WTC11 (cell line): Measurements from ENCODE around the gene ZEB1. TPM values are rescaled to one million over a fixed set of nuclear protein-coding genes. Genes with fewer than 3 reads are reported as not detected.

Source experiments
- ATAC-seq: fragments of 200-7000 bp; cut with Tn5 transposase; 2 replicates; pipeline ENCODE4 v1.10.0; 2021; ENCODE audit warnings: mild to moderate bottlenecking, moderate library complexity
- CTCF ChIA-PET: fragments of 300-600 bp; sonication (Branson Sonifier 250); formaldehyde crosslinking; loops from one replicate; lab custom pipeline; 2021; ENCODE audit warnings: antibody characterized with exemption; lab: Charles Lee
- POLR2A ChIA-PET: fragments of 350-600 bp; sonication (Branson Sonifier 250); formaldehyde crosslinking; loops from one replicate; lab custom pipeline; 2021; ENCODE audit warnings: antibody characterized with exemption; lab: Charles Lee
- DNase-seq: peaks from one replicate; pipeline ENCODE4 v3.0.0; 2021; ENCODE audit warnings: low spot score
- H3K27ac Mint-ChIP-seq: 2 replicates; pipeline ENCODE4 v1.8.0; 2021; ENCODE audit warnings: mixed read lengths
- H3K27me3 Mint-ChIP-seq: 2 replicates; pipeline ENCODE4 v1.8.0; 2021; ENCODE audit warnings: low read depth, mild to moderate bottlenecking, moderate library complexity, mixed read lengths
- H3K36me3 Mint-ChIP-seq: 2 replicates; pipeline ENCODE4 v1.8.0; 2021; ENCODE audit warnings: mixed read lengths
- H3K4me1 Mint-ChIP-seq: 2 replicates; pipeline ENCODE4 v1.8.0; 2022; ENCODE audit warnings: mixed read lengths
- H3K4me3 Mint-ChIP-seq: 2 replicates; pipeline ENCODE4 v1.8.0; 2021; ENCODE audit warnings: mild to moderate bottlenecking, moderate library complexity, mixed read lengths
- H3K9me3 Mint-ChIP-seq: 2 replicates; pipeline ENCODE4 v1.8.0; 2021; ENCODE audit warnings: mixed read lengths
- ARID4B ChIP-seq: sonication (generic); formaldehyde crosslinking; IDR thresholded peaks from 2 replicates; pipeline ENCODE4 v1.8.0; 2023; ENCODE audit warnings: missing genetic modification reagents, mild to moderate bottlenecking, borderline replicate concordance
- ATF1 ChIP-seq: sonication (generic); formaldehyde crosslinking; IDR thresholded peaks from 2 replicates; pipeline ENCODE4 v1.8.1; 2023; ENCODE audit warnings: mild to moderate bottlenecking, moderate library complexity, missing genetic modification reagents
- ATF3 ChIP-seq: sonication (generic); formaldehyde crosslinking; conservative IDR thresholded peaks from 2 replicates; pipeline ENCODE4 v1.8.1; 2022; ENCODE audit warnings: mild to moderate bottlenecking, missing genetic modification reagents
- CREM ChIP-seq: sonication (generic); formaldehyde crosslinking; IDR thresholded peaks from 2 replicates; pipeline ENCODE4 v1.8.1; 2022; ENCODE audit warnings: mild to moderate bottlenecking, missing genetic modification reagents, moderate library complexity
- CTCF ChIP-seq: fragments of 200-600 bp; IDR thresholded peaks from 2 replicates; pipeline ENCODE4 v1.8.0; 2022; ENCODE audit warnings: antibody characterized with exemption
- E2F5 ChIP-seq: sonication (generic); formaldehyde crosslinking; IDR thresholded peaks from 2 replicates; pipeline ENCODE4 v1.8.1; 2022; ENCODE audit warnings: mild to moderate bottlenecking, moderate library complexity, missing genetic modification reagents
- FOXJ3 ChIP-seq: sonication (generic); formaldehyde crosslinking; IDR thresholded peaks from 2 replicates; pipeline ENCODE4 v1.9.0; 2021; ENCODE audit warnings: missing genetic modification reagents, mild to moderate bottlenecking, borderline replicate concordance
- FOXK1 ChIP-seq: sonication (generic); formaldehyde crosslinking; IDR thresholded peaks from 2 replicates; pipeline ENCODE4 v1.8.0; 2022; ENCODE audit warnings: mild to moderate bottlenecking, moderate library complexity, missing genetic modification reagents
- KAT7 ChIP-seq: sonication (generic); formaldehyde crosslinking; IDR thresholded peaks from 2 replicates; pipeline ENCODE4 v1.8.1; 2023; ENCODE audit warnings: missing genetic modification reagents, mild to moderate bottlenecking, borderline replicate concordance
- MLX ChIP-seq: sonication (generic); formaldehyde crosslinking; IDR thresholded peaks from 2 replicates; pipeline ENCODE4 v1.8.1; 2023; ENCODE audit warnings: mild to moderate bottlenecking, missing genetic modification reagents, moderate library complexity
- MXD4 ChIP-seq: fragments of 250-450 bp; sonication (Bioruptor Pico); IDR thresholded peaks from 2 replicates; pipeline ENCODE4 v1.8.0; 2021; ENCODE audit warnings: mild to moderate bottlenecking, moderate library complexity, borderline replicate concordance
- MYBL2 ChIP-seq: sonication (generic); formaldehyde crosslinking; IDR thresholded peaks from 2 replicates; pipeline ENCODE4 v1.8.1; 2023; ENCODE audit warnings: mild to moderate bottlenecking, moderate library complexity, missing genetic modification reagents
- NFYB ChIP-seq: sonication (generic); formaldehyde crosslinking; conservative IDR thresholded peaks from 2 replicates; pipeline ENCODE4 v1.8.0; 2022; ENCODE audit warnings: low read depth, missing genetic modification reagents
- NR1H2 ChIP-seq: sonication (generic); formaldehyde crosslinking; IDR thresholded peaks from 2 replicates; pipeline ENCODE4 v1.9.0; 2021; ENCODE audit warnings: mild to moderate bottlenecking, moderate library complexity, missing genetic modification reagents
- NR2C2 ChIP-seq: sonication (generic); formaldehyde crosslinking; IDR thresholded peaks from 2 replicates; pipeline ENCODE4 v1.8.0; 2022; ENCODE audit warnings: mild to moderate bottlenecking, missing genetic modification reagents
- OVOL2 ChIP-seq: fragments of 250-450 bp; sonication (Bioruptor Pico); IDR thresholded peaks from 2 replicates; pipeline ENCODE4 v1.9.0; 2021; ENCODE audit warnings: mild to moderate bottlenecking, borderline replicate concordance
- PRDM15 ChIP-seq: sonication (generic); formaldehyde crosslinking; IDR thresholded peaks from 2 replicates; pipeline ENCODE4 v1.8.0; 2022; ENCODE audit warnings: missing genetic modification reagents
- SMAD4 ChIP-seq: sonication (generic); formaldehyde crosslinking; IDR thresholded peaks from 2 replicates; pipeline ENCODE4 v1.8.0; 2022; ENCODE audit warnings: mild to moderate bottlenecking, missing genetic modification reagents
- TCF7 ChIP-seq: sonication (generic); formaldehyde crosslinking; IDR thresholded peaks from 2 replicates; pipeline ENCODE4 v1.8.0; 2022; ENCODE audit warnings: mild to moderate bottlenecking, low read depth, missing genetic modification reagents, moderate library complexity
- TEAD1 ChIP-seq: sonication (generic); formaldehyde crosslinking; IDR thresholded peaks from 2 replicates; pipeline ENCODE4 v1.8.0; 2022; ENCODE audit warnings: mild to moderate bottlenecking, missing genetic modification reagents
- ZBTB43 ChIP-seq: sonication (generic); formaldehyde crosslinking; IDR thresholded peaks from 2 replicates; pipeline ENCODE4 v1.8.1; 2023; ENCODE audit warnings: mild to moderate bottlenecking, missing genetic modification reagents
- ZNF219 ChIP-seq: sonication (generic); formaldehyde crosslinking; IDR thresholded peaks from 2 replicates; pipeline ENCODE4 v1.8.0; 2023; ENCODE audit warnings: missing genetic modification reagents, mild to moderate bottlenecking, borderline replicate concordance
- ZNF317 ChIP-seq: sonication (generic); formaldehyde crosslinking; IDR thresholded peaks from 2 replicates; pipeline ENCODE4 v1.8.1; 2023; ENCODE audit warnings: low read depth, mild to moderate bottlenecking, moderate library complexity, missing genetic modification reagents, borderline replicate concordance
- ZNF671 ChIP-seq: fragments of 250-450 bp; sonication (Bioruptor Pico); IDR thresholded peaks from 2 replicates; pipeline ENCODE4 v1.8.0; 2021; ENCODE audit warnings: mild to moderate bottlenecking
- total RNA-seq: library from RNA; stranded (reverse); gene quantifications from 3 replicates; pipeline ENCODE4 v1.2.3, GENCODE V29; 2021

Gene ZEB1
- total RNA-seq, 1 experiment from 2014 or later, result 0.39 TPM

- TF ChIP-seq PRDM15 (CRISPR knock-in tag) (no peak), ZNF671 (CRISPR knock-in tag) (no peak), OVOL2 (no peak), MLX (CRISPR knock-in tag) (no peak), KAT7 (no peak), ZBTB43 (no peak), SMAD4 (CRISPR knock-in tag) (no peak), ATF3 (CRISPR knock-in tag) (no peak), ZNF317 (CRISPR knock-in tag) (no peak)
These were observed 80.2 kb downstream of the ZEB1 start (continued) for GRCh38 chr10:31399171-31399570.

GRCh38 chr10:31399631-31400030 is 80.6 kb downstream of the ZEB1 start:
- no peaks in the 10 kb centered on the region for H3K9me3 Mint-ChIP-seq
- H3K27me3 Mint-ChIP-seq, result no peaks in the 10 kb centered on the region
- H3K27ac Mint-ChIP-seq, result no peak overlapping the region
- H3K36me3 Mint-ChIP-seq, result no peaks in the 10 kb centered on the region
- no peak overlapping the region for H3K4me3 Mint-ChIP-seq
- ATAC-seq (no peak), DNase-seq (no peak)
- H3K4me1 Mint-ChIP-seq, result peaks cover 8% of the 10 kb centered on the region; the same call in 1 of the 2 replicates
- CTCF ChIA-PET, result interaction anchor here (1.0 kb wide), 1 partner anchor 16 kb away, joined by 3 read pairs; no protein-coding TSS in a partner anchor
- POLR2A ChIA-PET, result no interaction called here
- no peak for TF ChIP-seq FOXK1
- no peak for TF ChIP-seq ATF1
- TF ChIP-seq ZNF219 (CRISPR knock-in tag), result no peak
- no peak for TF ChIP-seq NFYB (CRISPR knock-in tag)
- TF ChIP-seq E2F5, result no peak
- no peak for TF ChIP-seq MYBL2 (CRISPR knock-in tag)
- no peak for TF ChIP-seq FOXJ3 (CRISPR knock-in tag)
- no peak for TF ChIP-seq ZBTB43
- TF ChIP-seq MXD4 (CRISPR knock-in tag), result no peak
- TF ChIP-seq CREM (CRISPR knock-in tag), result no peak
- no peak for TF ChIP-seq TEAD1 (CRISPR knock-in tag)
- TF ChIP-seq NR2C2 (CRISPR knock-in tag), result no peak
- no peak for TF ChIP-seq CTCF
- no peak for TF ChIP-seq ARID4B
- TF ChIP-seq TCF7 (CRISPR knock-in tag), result no peak
- no peak for TF ChIP-seq NR1H2 (CRISPR knock-in tag)
